Sciatic nerve (tissue), 2 donors: ENCODE measurements around the gene MC2R. TPM values are rescaled to one million over a fixed set of nuclear protein-coding genes. Genes with fewer than 3 reads are reported as not detected.
"Not testable (repeated sequence)": the region's sequence is repeated elsewhere in the genome, so short reads cannot be mapped to it uniquely, and the experiment has no call there.

Experiments
- ATAC-seq: fragments of 200-7000 bp; cut with Tn5 transposase; one replicate; pipeline ENCODE4 v1.9.1; 2020; ENCODE audit warnings: mild to moderate bottlenecking, moderate library complexity
- DNase-seq: peaks from one replicate; pipeline ENCODE4 v3.0.0-alpha.2; 2020; ENCODE audit warnings: low spot score
- intact Hi-C: fragments of 100-400 bp; cut with DNase I; formaldehyde crosslinking; loops from one replicate; pipeline ENCODE4 v1.14.2; 2022
- total RNA-seq: library from RNA; stranded (reverse); fragmentation: NEBNext Ultra II Directional; extraction: Animal tissue kit (Norgen Biotek cat#: 25700); gene quantifications from one replicate; pipeline ENCODE4 v1.2.1, GENCODE V29; 2021
- donor health status: DM: no; HTN: no; CAD: no.
- donor health status: DM: no; HTN: no; CAD: no.

MC2R gene
- total RNA-seq, 1 donor from 2014 or later, result not detected

GRCh38 chr18:13900633-13901032, 14.7 kb downstream of the MC2R start:
- intact Hi-C loops, result no loop called here
- ATAC-seq (no peak), DNase-seq (no peak)

GRCh38 chr18:13895505-13896033, 19.8 kb downstream of the MC2R start:
- intact Hi-C loops, result no loop called here
- DNase-seq (no peak), ATAC-seq (no peak)

- intact Hi-C loops, result no loop called here
- ATAC-seq (no peak), DNase-seq (no peak)
Measured at GRCh38 chr18:13894531-13894930, 20.8 kb downstream of the MC2R start.

- ATAC-seq, result no peak
Measured at GRCh38 chr18:13893418-13893760, 21.9 kb downstream of the MC2R start.

GRCh38 chr18:13892098-13892497, 23.2 kb downstream of the MC2R start:
- no peak for DNase-seq
- ATAC-seq, result no peak
- intact Hi-C loops, result no loop called here

More at GRCh38 chr18:13893418-13893760, 21.9 kb downstream of the MC2R start:
- no peak for DNase-seq
- intact Hi-C loops, result no loop called here

- intact Hi-C loops, result no loop called here
- ATAC-seq, result no peak
- no peak for DNase-seq
Measured at GRCh38 chr18:13890761-13891361, 24.5 kb downstream of the MC2R start.

GRCh38 chr18:13889671-13890070, 25.7 kb downstream of the MC2R start:
- intact Hi-C loops, result no loop called here
- DNase-seq (no peak), ATAC-seq (no peak)

GRCh38 chr18:13888191-13888716, 27.1 kb downstream of the MC2R start:
- DNase-seq, result no peak
- intact Hi-C loops, result no loop called here
- ATAC-seq, result no peak

GRCh38 chr18:13885009-13885408, 30.3 kb downstream of the MC2R start:
- ATAC-seq, result no peak
- DNase-seq, result no peak
- intact Hi-C loops, result no loop called here

- no peak for DNase-seq
- intact Hi-C loops, result no loop called here
- ATAC-seq, result no peak
Measured at GRCh38 chr18:13879937-13880336, 35.4 kb downstream of the MC2R start.

GRCh38 chr18:13879492-13879891, 35.8 kb downstream of the MC2R start:
- intact Hi-C loops, result no loop called here
- DNase-seq (no peak), ATAC-seq (no peak)

- intact Hi-C loops, result no loop called here
- DNase-seq (no peak), ATAC-seq (no peak)
Measured at GRCh38 chr18:13878857-13879256, 36.5 kb downstream of the MC2R start.

GRCh38 chr18:13877157-13877556, 38.2 kb downstream of the MC2R start:
- no peak for DNase-seq
- intact Hi-C loops, result no loop called here

GRCh38 chr18:13874558-13874957, 40.8 kb downstream of the MC2R start:
- no peak for DNase-seq
- intact Hi-C loops, result no loop called here
- no peak for ATAC-seq

More at GRCh38 chr18:13877157-13877556, 38.2 kb downstream of the MC2R start:
- no peak for ATAC-seq

GRCh38 chr18:13872932-13873331, 42.4 kb downstream of the MC2R start:
- intact Hi-C loops, result no loop called here
- ATAC-seq, result no peak
- no peak for DNase-seq

- intact Hi-C loops, result no loop called here
- ATAC-seq, result no peak
- no peak for DNase-seq
Measured at GRCh38 chr18:13872373-13872772, 43.0 kb downstream of the MC2R start.

- no peak for DNase-seq
- intact Hi-C loops, result no loop called here
- ATAC-seq, result no peak
Measured at GRCh38 chr18:13871701-13872100, 43.6 kb downstream of the MC2R start.

- DNase-seq, result no peak
- intact Hi-C loops, result no loop called here
- no peak for ATAC-seq
Measured at GRCh38 chr18:13868501-13869271, 46.6 kb downstream of the MC2R start.

- DNase-seq, intact Hi-C loops, ATAC-seq: not testable (repeated sequence)
Measured at GRCh38 chr18:13862898-13863297, 52.4 kb downstream of the MC2R start.

- no peak for ATAC-seq
- intact Hi-C loops, result no loop called here
- no peak for DNase-seq
Measured at GRCh38 chr18:13849791-13850190, 65.5 kb downstream of the MC2R start.
